K562 (cell line): ENCODE results near the gene EIF2S2. TPM values are rescaled to one million over a fixed set of nuclear protein-coding genes. Genes with fewer than 3 reads are reported as not detected.

Experiments
- ERF ChIP-seq: fragments of 450-650 bp; formaldehyde crosslinking; IDR thresholded peaks from 2 replicates; pipeline ENCODE4 v1.4.0; 2020; ENCODE audit warnings: mild to moderate bottlenecking, mixed read lengths
- MNT ChIP-seq, 2 experiments: fragments of 450-650 bp; conservative IDR thresholded peaks; 2 replicates each; pipeline ENCODE4 v1.6.1; 2017; ENCODE audit warnings: mild to moderate bottlenecking in 2 of 2, moderate library complexity in 2 of 2
- ZBTB7A ChIP-seq: IDR thresholded peaks from 2 replicates; pipeline ENCODE4 v1.6.1; 2011; ENCODE audit warnings: low read depth, mild to moderate bottlenecking, low read length, moderate library complexity, borderline replicate concordance; ENCODE audit not compliant: control insufficient read depth
- polyA plus RNA-seq, 8 experiments: library from polyadenylated mRNA; depleted of rRNA in 4 of 8; stranded (reverse) in 5 of 8; unstranded in 3 of 8; fragments of >200 nt; fragmentation: Nextera tagmentation in 2 of 8; fragmentation: Illumina TruSeq in 1 of 8; extraction: Ambion mirVana in 2 of 8; extraction: Trizol in 1 of 8; gene quantifications; 2 replicates each; pipeline versions ENCODE4 v1.2.1 to v1.2.3, GENCODE V29; 2011 to 2014; ENCODE audit warnings: inconsistent platforms in 1 of 8, missing spikeins in 1 of 8
- total RNA-seq, 7 experiments: library from RNA; depleted of rRNA in 6 of 7; stranded (reverse); fragments of >200 nt in 6 of 7; fragmentation: Illumina TruSeq in 2 of 7; extraction: Trizol in 2 of 7; gene quantifications; 2 replicates each; pipeline versions ENCODE4 v1.2.1 to v1.2.3, GENCODE V29; 2011 to 2021; ENCODE audit warnings: low replicate concordance in 1 of 7
- TF ChIP-seq, protein P1 (sequence below): fragments of 250-450 bp; sonication (Bioruptor Pico); IDR thresholded peaks from 2 replicates; pipeline ENCODE4 v1.4.0; 2020; ENCODE audit warnings: mild to moderate bottlenecking, moderate library complexity

Gene EIF2S2
- total and polyA plus RNA-seq, 9 of the 15 experiments (the other 6 are each of a cell fraction or from before 2014, with no cell fraction given): 79.7 to 220 (median 154) TPM

GRCh38 chr20:34114809-34115208 is 2.8 kb upstream of the EIF2S2 start (continued):
- TF ChIP-seq MNT (conservative IDR thresholded peaks at IDR 0.05) (no peak), ERF (CRISPR knock-in tag) (no peak), ZBTB7A (no peak)
- TF ChIP-seq, protein P1, sequence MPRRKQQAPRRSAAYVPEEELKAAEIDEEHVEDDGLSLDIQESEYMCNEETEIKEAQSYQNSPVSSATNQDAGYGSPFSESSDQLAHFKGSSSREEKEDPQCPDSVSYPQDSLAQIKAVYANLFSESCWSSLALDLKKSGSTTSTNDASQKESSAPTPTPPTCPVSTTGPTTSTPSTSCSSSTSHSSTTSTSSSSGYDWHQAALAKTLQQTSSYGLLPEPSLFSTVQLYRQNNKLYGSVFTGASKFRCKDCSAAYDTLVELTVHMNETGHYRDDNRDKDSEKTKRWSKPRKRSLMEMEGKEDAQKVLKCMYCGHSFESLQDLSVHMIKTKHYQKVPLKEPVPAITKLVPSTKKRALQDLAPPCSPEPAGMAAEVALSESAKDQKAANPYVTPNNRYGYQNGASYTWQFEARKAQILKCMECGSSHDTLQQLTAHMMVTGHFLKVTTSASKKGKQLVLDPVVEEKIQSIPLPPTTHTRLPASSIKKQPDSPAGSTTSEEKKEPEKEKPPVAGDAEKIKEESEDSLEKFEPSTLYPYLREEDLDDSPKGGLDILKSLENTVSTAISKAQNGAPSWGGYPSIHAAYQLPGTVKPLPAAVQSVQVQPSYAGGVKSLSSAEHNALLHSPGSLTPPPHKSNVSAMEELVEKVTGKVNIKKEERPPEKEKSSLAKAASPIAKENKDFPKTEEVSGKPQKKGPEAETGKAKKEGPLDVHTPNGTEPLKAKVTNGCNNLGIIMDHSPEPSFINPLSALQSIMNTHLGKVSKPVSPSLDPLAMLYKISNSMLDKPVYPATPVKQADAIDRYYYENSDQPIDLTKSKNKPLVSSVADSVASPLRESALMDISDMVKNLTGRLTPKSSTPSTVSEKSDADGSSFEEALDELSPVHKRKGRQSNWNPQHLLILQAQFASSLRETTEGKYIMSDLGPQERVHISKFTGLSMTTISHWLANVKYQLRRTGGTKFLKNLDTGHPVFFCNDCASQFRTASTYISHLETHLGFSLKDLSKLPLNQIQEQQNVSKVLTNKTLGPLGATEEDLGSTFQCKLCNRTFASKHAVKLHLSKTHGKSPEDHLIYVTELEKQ: no peak
